ENCODE data around the gene DGKD.

DGKD gene

DNA sequence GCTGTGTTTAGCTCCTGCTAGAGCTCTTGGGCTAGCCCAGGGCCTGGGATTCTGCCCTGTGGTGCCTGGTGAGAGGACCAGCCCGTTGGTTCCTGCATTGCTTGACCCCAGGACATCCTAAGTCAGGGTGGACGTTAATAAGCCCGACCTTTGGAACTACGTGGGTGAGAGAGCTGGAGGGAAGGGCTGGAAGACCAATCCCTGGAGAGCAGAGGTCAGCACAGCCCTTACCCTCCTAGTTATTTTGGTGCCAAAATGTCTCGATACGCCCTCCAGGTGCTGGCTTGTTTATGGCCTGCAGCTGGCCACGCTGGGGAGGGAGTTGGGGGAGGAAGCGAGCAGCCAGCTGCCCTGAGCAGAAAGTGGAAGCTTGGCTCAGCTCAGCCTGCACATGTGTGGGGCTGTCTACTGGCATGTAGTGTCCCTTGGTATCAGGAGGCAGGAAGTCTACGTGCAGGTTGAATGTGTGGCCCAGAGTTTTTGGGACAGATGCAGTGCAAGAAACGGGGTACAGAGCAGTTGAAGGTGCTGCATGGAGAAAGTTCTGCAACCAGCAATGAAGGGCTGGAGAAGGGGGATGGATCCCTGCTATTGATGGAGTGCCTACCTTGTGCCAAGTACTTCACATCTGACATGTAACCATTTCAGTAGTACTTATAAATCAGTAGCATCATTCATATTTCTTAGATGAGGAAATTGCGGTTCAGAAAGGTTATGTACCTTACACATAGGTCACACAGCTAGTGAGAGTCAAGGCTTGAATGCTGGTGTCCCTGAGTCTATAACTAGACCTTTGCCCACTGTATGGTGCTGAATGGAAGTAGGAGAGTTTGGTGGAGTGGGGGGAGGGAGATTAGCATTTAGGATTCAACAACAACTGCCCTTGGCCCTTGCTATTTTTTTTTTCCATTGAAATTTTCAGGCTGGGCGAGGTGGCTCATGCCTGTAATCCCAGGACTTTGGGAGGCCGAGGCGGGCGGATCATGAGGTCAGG is 5.0 kb upstream of the DGKD start:
- TF ChIP-seq, protein P1, sequence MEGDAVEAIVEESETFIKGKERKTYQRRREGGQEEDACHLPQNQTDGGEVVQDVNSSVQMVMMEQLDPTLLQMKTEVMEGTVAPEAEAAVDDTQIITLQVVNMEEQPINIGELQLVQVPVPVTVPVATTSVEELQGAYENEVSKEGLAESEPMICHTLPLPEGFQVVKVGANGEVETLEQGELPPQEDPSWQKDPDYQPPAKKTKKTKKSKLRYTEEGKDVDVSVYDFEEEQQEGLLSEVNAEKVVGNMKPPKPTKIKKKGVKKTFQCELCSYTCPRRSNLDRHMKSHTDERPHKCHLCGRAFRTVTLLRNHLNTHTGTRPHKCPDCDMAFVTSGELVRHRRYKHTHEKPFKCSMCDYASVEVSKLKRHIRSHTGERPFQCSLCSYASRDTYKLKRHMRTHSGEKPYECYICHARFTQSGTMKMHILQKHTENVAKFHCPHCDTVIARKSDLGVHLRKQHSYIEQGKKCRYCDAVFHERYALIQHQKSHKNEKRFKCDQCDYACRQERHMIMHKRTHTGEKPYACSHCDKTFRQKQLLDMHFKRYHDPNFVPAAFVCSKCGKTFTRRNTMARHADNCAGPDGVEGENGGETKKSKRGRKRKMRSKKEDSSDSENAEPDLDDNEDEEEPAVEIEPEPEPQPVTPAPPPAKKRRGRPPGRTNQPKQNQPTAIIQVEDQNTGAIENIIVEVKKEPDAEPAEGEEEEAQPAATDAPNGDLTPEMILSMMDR (IDR thresholded peaks at IDR 0.05) = no peak
- Histone ChIP-seq H3K4me3 (no peak overlapping the region), H3K4me1 (peaks cover 0 to 14% (median 10%) of the 10 kb centered on the region in 4 donors), H3K27ac (no peak overlapping the region), H3K9me3 (no peaks in the 10 kb centered on the region), H3K27me3 (no peaks in the 10 kb centered on the region), H3K36me3 (no peaks in the 10 kb centered on the region)
- peak in 1 of 2 donors; percentile 58 for DNase-seq
- intact Hi-C loops (cut with DNase I; ENCODE audit: low total_unique reads) = no loop called here

DNA sequence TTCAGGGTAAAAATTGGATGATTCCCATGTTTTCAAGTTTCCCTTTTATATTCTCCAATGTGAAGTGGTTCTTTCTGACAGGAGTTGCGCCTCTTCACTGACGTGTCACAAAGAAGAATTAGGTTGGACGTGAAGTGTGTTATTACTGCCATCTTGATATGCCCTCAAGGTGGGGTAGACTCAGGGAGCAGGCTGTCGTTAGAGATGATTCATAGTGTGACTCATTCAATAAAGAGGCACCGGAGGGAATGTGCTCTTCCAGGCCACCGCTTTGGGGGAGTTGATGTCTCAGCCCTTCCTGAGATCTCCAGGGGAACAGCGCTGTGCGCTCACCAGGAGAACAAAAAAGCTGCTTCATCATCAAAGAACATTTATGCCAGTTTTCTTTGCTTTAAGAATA is 3.6 kb upstream of the DGKD start:
- no peaks in the 10 kb centered on the region for H3K9me3 ChIP-seq
- intact Hi-C loops (cut with DNase I; ENCODE audit: low total_unique reads) = loop anchor here (5.0 kb wide), 1 partner anchor 92 kb away; no protein-coding TSS in a partner anchor
- H3K27me3 ChIP-seq = no peaks in the 10 kb centered on the region
- no peak overlapping the region for H3K27ac ChIP-seq
- H3K36me3 ChIP-seq = no peaks in the 10 kb centered on the region
- DNase-seq = peak in 1 of 2 donors; percentile 52
- H3K4me3 ChIP-seq = no peak overlapping the region
- H3K4me1 ChIP-seq = peaks cover 0 to 21% (median 17%) of the 10 kb centered on the region in 4 donors
- TF ChIP-seq, protein P1 (IDR thresholded peaks at IDR 0.05) = no peak

DNA sequence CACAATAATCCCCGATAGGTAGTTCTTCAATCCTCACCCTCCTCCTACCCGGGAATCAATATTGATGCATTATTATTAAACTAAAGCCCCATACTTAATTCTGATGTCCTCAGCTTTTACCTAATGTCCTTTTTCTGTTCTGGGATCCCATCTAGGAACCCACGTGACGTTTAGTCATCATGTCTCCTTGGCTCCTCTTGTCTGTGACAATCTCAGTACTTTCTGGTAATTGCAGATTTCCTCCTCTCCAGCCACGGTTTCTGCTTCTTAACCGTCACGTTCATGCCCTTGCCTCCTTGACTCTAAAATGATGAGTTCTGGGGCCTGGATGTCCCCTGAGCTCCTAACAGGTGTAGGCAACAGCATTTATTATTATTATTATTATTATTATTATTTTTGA is 2.9 kb upstream of the DGKD start:
- Histone ChIP-seq H3K4me3 (no peak overlapping the region), H3K4me1 (peaks cover 0 to 29% (median 22%) of the 10 kb centered on the region in 4 donors), H3K9me3 (no peaks in the 10 kb centered on the region), H3K27ac (no peak overlapping the region), H3K36me3 (no peaks in the 10 kb centered on the region), H3K27me3 (no peaks in the 10 kb centered on the region)
- TF ChIP-seq, protein P1 (IDR thresholded peaks at IDR 0.05) = no peak
- intact Hi-C loops (cut with DNase I; ENCODE audit: low total_unique reads) = loop anchor here (5.0 kb wide), 1 partner anchor 91 kb away; no protein-coding TSS in a partner anchor
- DNase-seq = peak in 1 of 2 donors; percentile 17

DNA sequence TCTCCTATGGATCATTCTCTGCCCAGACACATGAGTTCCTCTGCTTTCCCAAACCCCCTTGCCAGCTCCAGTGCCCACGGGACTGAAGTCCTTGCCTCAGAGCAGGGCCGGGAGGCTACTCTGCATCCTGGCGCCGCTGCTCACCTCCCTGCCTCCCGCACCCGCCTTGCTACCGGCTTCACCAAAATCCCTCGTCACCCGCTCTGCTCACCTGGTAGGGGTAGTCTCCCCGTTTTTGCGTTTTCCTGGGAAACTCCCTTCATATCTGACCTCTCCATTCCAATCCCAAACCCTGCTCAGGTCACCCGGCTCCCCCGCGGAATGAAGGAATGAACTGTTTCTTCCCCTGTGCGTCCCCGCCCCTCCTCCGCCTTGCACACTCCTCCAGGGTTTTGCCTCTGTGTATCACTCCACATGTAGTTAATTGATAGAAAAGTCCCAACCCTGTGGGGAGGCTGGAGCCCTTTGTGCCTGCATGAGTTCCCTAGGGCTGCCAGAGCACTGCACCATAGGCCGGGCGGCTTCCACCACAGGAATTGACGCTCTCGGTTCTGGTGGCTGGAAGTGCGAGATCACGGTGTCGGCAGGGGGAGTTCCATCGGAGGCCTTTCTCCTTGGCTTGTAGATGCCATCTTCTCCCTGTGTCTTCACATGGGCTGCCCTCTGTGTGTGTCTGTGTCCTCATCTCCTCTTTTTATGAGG is 2.0 kb upstream of the DGKD start:
- TF ChIP-seq, protein P1 (IDR thresholded peaks at IDR 0.05) = no peak
- H3K4me3 ChIP-seq = no peak overlapping the region
- intact Hi-C loops (cut with DNase I; ENCODE audit: low total_unique reads) = loop anchor here (5.0 kb wide), 1 partner anchor 90 kb away; no protein-coding TSS in a partner anchor
- H3K27me3 ChIP-seq = no peaks in the 10 kb centered on the region
- no peaks in the 10 kb centered on the region for H3K9me3 ChIP-seq
- H3K36me3 ChIP-seq = no peaks in the 10 kb centered on the region
- H3K4me1 ChIP-seq = peaks cover 0 to 36% (median 25%) of the 10 kb centered on the region in 4 donors
- DNase-seq = no peak
- H3K27ac ChIP-seq = no peak overlapping the region

DNA sequence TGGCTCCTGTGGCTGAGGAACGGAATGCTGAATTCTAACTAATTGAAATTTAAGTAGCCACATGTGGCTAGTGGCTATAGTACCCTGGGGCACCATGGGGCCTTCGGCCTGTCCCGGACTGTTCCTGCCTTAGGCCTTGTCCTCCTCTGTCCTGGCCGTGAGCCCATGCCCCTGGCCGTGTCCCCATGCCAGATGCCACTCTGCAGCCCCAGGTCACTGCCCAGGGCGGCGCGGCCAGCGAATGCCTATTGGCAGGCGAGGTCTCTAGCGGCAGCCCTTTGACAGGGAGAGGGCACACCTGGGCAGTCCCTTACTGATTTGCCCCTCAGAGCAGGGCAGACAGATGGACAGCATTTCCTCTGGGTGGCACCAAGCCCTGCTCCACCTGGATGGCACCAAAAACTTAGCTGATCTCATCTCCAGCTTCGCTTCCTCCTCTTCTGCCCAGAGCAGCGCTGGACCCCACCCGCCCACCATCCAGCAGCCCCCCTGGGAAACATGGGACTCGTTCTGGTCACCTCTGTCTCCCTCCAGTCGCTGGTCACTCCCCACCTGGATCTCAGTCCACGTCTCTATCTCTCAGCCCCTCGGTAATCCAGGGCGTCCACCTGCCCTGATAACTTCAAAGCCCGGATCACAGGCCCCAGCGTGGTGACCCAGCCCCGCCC is 1.1 kb upstream of the DGKD start:
- peak overlapping the region; percentile 72 to 91 for H3K4me3 ChIP-seq
- no peaks in the 10 kb centered on the region for H3K27me3 ChIP-seq
- intact Hi-C loops (cut with DNase I; ENCODE audit: low total_unique reads) = loop anchor here (5.0 kb wide), 1 partner anchor 89 kb away; no protein-coding TSS in a partner anchor
- DNase-seq = no peak
- H3K36me3 ChIP-seq = no peaks in the 10 kb centered on the region
- peak overlapping the region; percentile 46 to 54 for H3K27ac ChIP-seq
- peaks cover 0 to 42% (median 25%) of the 10 kb centered on the region in 4 donors for H3K4me1 ChIP-seq
- TF ChIP-seq, protein P1 (IDR thresholded peaks at IDR 0.05) = no peak
- H3K9me3 ChIP-seq = no peaks in the 10 kb centered on the region
